ENCODE data around the gene KIAA1191. TPM values are rescaled to one million over a fixed set of nuclear protein-coding genes. Genes with fewer than 3 reads are reported as not detected.

KIAA1191 gene
- total and polyA plus RNA-seq, 2 experiments from 2014 or later, result 98.3 to 110 TPM

DNA sequence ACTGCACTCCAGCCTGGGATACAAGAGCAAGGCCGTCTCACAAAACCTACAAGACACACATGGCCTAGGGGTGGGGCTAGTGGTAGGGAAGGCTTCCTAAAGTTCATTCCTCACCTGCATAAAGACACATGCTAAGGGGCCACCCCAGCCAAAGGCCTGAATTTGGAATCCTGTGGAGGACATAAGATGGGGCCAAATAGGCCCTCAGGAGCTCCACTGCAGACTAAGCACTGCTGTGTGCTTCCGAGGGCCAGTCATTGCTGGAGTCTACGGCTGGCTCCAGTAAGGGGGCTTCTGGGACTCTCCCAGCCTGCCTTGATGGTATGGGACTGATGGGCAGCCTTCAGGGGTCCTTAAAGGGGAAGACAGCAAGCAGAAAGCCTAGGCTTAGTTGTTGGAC is 21.2 kb upstream of the KIAA1191 start:
- Histone ChIP-seq H3K27me3 (no peaks in the 10 kb centered on the region), H3K27ac (no peak overlapping the region), H4K20me1 (ENCODE audit: insufficient read depth, poor library complexity, severe bottlenecking) (no peaks in the 10 kb centered on the region), H3K4me3 (no peak overlapping the region), H3K36me3 (replicated peaks; ENCODE audit: insufficient read depth, low read depth) (no peaks in the 10 kb centered on the region), H3K4me2 (no peak overlapping the region), H2AFZ (no peak overlapping the region), H3K4me1 (ENCODE audit: insufficient read depth) (peaks cover 9% of the 10 kb centered on the region), H3K9me3 (ENCODE audit: low read depth) (no peaks in the 10 kb centered on the region), H3K79me2 (peaks cover 20% of the 10 kb centered on the region), H3K9me2 (replicated peaks; ENCODE audit: insufficient read depth) (no peaks in the 10 kb centered on the region)
- WGBS (ENCODE audit: low lambda C conversion rate, missing lambda C conversion rate), result 59% methylated on average over 3 of the region's 3 CpGs
- no peak for DNase-seq (ENCODE audit: low spot score)
- TF ChIP-seq EZH2phosphoT487 (IDR thresholded peaks at IDR 0.05; ENCODE audit: low read depth, severe bottlenecking, unreplicated experiment) (no peak), EZH2 (IDR thresholded peaks at IDR 0.05; ENCODE audit: borderline replicate concordance) (no peak)
- TF ChIP-seq, protein P1, sequence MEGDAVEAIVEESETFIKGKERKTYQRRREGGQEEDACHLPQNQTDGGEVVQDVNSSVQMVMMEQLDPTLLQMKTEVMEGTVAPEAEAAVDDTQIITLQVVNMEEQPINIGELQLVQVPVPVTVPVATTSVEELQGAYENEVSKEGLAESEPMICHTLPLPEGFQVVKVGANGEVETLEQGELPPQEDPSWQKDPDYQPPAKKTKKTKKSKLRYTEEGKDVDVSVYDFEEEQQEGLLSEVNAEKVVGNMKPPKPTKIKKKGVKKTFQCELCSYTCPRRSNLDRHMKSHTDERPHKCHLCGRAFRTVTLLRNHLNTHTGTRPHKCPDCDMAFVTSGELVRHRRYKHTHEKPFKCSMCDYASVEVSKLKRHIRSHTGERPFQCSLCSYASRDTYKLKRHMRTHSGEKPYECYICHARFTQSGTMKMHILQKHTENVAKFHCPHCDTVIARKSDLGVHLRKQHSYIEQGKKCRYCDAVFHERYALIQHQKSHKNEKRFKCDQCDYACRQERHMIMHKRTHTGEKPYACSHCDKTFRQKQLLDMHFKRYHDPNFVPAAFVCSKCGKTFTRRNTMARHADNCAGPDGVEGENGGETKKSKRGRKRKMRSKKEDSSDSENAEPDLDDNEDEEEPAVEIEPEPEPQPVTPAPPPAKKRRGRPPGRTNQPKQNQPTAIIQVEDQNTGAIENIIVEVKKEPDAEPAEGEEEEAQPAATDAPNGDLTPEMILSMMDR (IDR thresholded peaks at IDR 0.05; ENCODE audit: poor library complexity), result no peak

DNA sequence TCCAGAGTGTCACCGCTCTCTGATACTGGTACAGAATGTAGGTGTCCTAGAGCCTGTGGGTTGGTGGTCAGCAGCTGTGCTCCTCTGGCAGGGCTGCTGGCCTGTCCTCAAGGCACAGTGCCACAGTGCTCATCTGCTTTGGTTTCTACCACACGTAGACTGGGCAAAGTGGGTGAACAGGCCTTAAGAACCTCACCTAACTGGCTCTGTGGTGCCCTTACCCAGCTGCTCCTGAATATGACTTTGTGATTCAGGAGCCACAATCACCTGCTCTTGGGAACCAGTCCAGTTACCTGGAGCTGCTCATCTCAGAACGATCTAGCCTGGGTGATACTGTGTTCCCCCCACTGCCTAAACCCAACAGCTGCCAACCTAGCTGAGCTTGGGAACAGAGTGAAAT is 20.4 kb upstream of the KIAA1191 start:
- Histone ChIP-seq H3K79me2 (peaks cover 13% of the 10 kb centered on the region), H3K27ac (no peak overlapping the region), H3K9me3 (ENCODE audit: low read depth) (no peaks in the 10 kb centered on the region), H3K36me3 (replicated peaks; ENCODE audit: insufficient read depth, low read depth) (no peaks in the 10 kb centered on the region), H2AFZ (no peak overlapping the region), H3K9me2 (replicated peaks; ENCODE audit: insufficient read depth) (no peaks in the 10 kb centered on the region), H3K27me3 (no peaks in the 10 kb centered on the region), H4K20me1 (ENCODE audit: insufficient read depth, poor library complexity, severe bottlenecking) (no peaks in the 10 kb centered on the region), H3K4me1 (ENCODE audit: insufficient read depth) (peaks cover 2% of the 10 kb centered on the region), H3K4me3 (no peak overlapping the region), H3K4me2 (no peak overlapping the region)
- DNase-seq (ENCODE audit: low spot score), result no peak
- WGBS (ENCODE audit: low lambda C conversion rate, missing lambda C conversion rate), result 94% methylated on average over 3 of the region's 3 CpGs
- TF ChIP-seq, protein P1 (IDR thresholded peaks at IDR 0.05; ENCODE audit: poor library complexity), result no peak
- TF ChIP-seq EZH2 (IDR thresholded peaks at IDR 0.05; ENCODE audit: borderline replicate concordance), result no peak
- no peak for TF ChIP-seq EZH2phosphoT487 (IDR thresholded peaks at IDR 0.05; ENCODE audit: low read depth, severe bottlenecking, unreplicated experiment)

DNA sequence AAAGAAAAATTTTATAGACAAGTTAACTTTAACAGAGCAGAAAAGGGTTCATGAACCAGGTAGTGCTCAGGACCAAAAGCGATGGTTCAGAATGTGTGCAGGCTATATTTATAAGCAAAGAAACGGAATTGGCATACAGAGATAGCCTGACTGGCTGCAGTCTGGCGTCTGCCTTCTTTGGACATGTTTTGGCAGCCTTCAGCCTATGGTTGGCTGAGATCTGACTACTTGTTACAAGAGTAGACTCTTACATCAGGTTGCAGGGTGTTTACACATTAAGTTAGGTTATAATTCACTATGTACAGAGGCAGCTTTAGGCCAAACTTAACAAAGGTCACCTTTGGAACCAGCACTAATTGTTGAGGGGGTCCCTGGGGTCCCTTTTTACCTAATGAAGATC is 19.9 kb upstream of the KIAA1191 start:
- H3K4me1 ChIP-seq (ENCODE audit: insufficient read depth), result no peaks in the 10 kb centered on the region
- H3K36me3 ChIP-seq (replicated peaks; ENCODE audit: insufficient read depth, low read depth), result no peaks in the 10 kb centered on the region
- WGBS (ENCODE audit: low lambda C conversion rate, missing lambda C conversion rate), result 96% methylated on average over 3 of the region's 3 CpGs

More for the DNA sequence above, 19.9 kb upstream of the KIAA1191 start:
- H3K9me3 ChIP-seq (ENCODE audit: low read depth), result no peaks in the 10 kb centered on the region
- no peak for DNase-seq (ENCODE audit: low spot score)
- H3K27ac ChIP-seq, result no peak overlapping the region
- H3K27me3 ChIP-seq, result no peaks in the 10 kb centered on the region
- H3K79me2 ChIP-seq, result peaks cover 7% of the 10 kb centered on the region
- H3K9me2 ChIP-seq (replicated peaks; ENCODE audit: insufficient read depth), result no peaks in the 10 kb centered on the region
- no peak overlapping the region for H3K4me3 ChIP-seq
- no peak overlapping the region for H3K4me2 ChIP-seq
- H4K20me1 ChIP-seq (ENCODE audit: insufficient read depth, poor library complexity, severe bottlenecking), result no peaks in the 10 kb centered on the region
- H2AFZ ChIP-seq, result no peak overlapping the region
- TF ChIP-seq, protein P1 (IDR thresholded peaks at IDR 0.05; ENCODE audit: poor library complexity), result no peak
- no peak for TF ChIP-seq EZH2 (IDR thresholded peaks at IDR 0.05; ENCODE audit: borderline replicate concordance)
- no peak for TF ChIP-seq EZH2phosphoT487 (IDR thresholded peaks at IDR 0.05; ENCODE audit: low read depth, severe bottlenecking, unreplicated experiment)
